GM13977 (cell line): ENCODE data around the gene CFDP1.
"Not testable (repeated sequence)": the region's sequence is repeated elsewhere in the genome, so short reads cannot be mapped to it uniquely, and the experiment has no call there.

Experiments
- DNase-seq: peaks from one replicate; pipeline ENCODE4 v3.0.0; 2012; ENCODE audit warnings: low spot score
- CTCF ChIP-seq: IDR thresholded peaks from 2 replicates; pipeline ENCODE4 v1.5.1; 2012; ENCODE audit warnings: mild to moderate bottlenecking, control low read depth; ENCODE audit not compliant: insufficient read depth; ENCODE audit errors: extremely low read depth, missing control alignments
- in situ Hi-C: fragments of 300-500 bp; cut with MboI; formaldehyde crosslinking; loops from one replicate; pipeline ENCODE4 v1.12.0; 2022; ENCODE audit warnings: low sequenced_read_pairs, low pct_unique_long_range_greater_than_20kb, mixed read lengths, inconsistent platforms; ENCODE audit not compliant: unreplicated experiment

Gene CFDP1

GRCh38 chr16:75458439-75458838, 25.1 kb upstream of the CFDP1 start:
- no peak for TF ChIP-seq CTCF
- DNase-seq, result no peak
- in situ Hi-C loops, result loop anchor here (25.0 kb wide), 1 partner anchor 304 kb away; no protein-coding TSS in a partner anchor

- in situ Hi-C loops, result loop anchor here (25.0 kb wide), 1 partner anchor 304 kb away; no protein-coding TSS in a partner anchor
- DNase-seq, result no peak
- no peak for TF ChIP-seq CTCF
Observed at GRCh38 chr16:75458029-75458428, 24.7 kb upstream of the CFDP1 start.

- no peak for DNase-seq
- no peak for TF ChIP-seq CTCF
- in situ Hi-C loops, result loop anchor here (25.0 kb wide), 1 partner anchor 305 kb away; no protein-coding TSS in a partner anchor
Observed at GRCh38 chr16:75457485-75458021, 24.2 kb upstream of the CFDP1 start.

GRCh38 chr16:75456971-75457370, 23.7 kb upstream of the CFDP1 start:
- in situ Hi-C loops, result loop anchor here (25.0 kb wide), 1 partner anchor 305 kb away; no protein-coding TSS in a partner anchor

GRCh38 chr16:75456486-75456885, 23.2 kb upstream of the CFDP1 start:
- not testable (repeated sequence) for DNase-seq
- in situ Hi-C loops, result loop anchor here (25.0 kb wide), 1 partner anchor 306 kb away; no protein-coding TSS in a partner anchor

More at GRCh38 chr16:75456971-75457370, 23.7 kb upstream of the CFDP1 start:
- no peak for TF ChIP-seq CTCF
- no peak for DNase-seq

GRCh38 chr16:75455677-75456076, 22.4 kb upstream of the CFDP1 start:
- no peak for TF ChIP-seq CTCF
- in situ Hi-C loops, result loop anchor here (25.0 kb wide), 1 partner anchor 307 kb away; no protein-coding TSS in a partner anchor
- DNase-seq, result no peak

GRCh38 chr16:75452464-75453190, 19.3 kb upstream of the CFDP1 start:
- DNase-seq, result no peak
- TF ChIP-seq CTCF, result no peak
- in situ Hi-C loops, result loop anchor here (25.0 kb wide), 1 partner anchor 310 kb away; no protein-coding TSS in a partner anchor
